HG03571 (cell line): ENCODE data around the gene ERBB2.

Source experiments
- ATAC-seq: cut with Tn5 transposase; IDR thresholded peaks from one replicate; pipeline ENCODE4 v1.9.1; 2021; ENCODE audit not compliant: unreplicated experiment

Gene ERBB2

GRCh38 chr17:39665642-39666224 lies 34.1 kb upstream of the ERBB2 start:
- no peak for ATAC-seq

- ATAC-seq, result no peak
These were observed 33.6 kb upstream of the ERBB2 start for GRCh38 chr17:39666231-39666600.

- ATAC-seq, result no peak
These were observed 33.1 kb upstream of the ERBB2 start for GRCh38 chr17:39666601-39667261.

GRCh38 chr17:39667262-39667944 lies 32.5 kb upstream of the ERBB2 start:
- ATAC-seq, result no peak

GRCh38 chr17:39667945-39668924 lies 31.6 kb upstream of the ERBB2 start, which contains the start of gene PNMT:
Gene PNMT (plus strand): TSS chr17:39668453. CDS start chr17:39668476, 23 bp downstream.
- ATAC-seq, result no peak

GRCh38 chr17:39669897-39670735 lies 29.7 kb upstream of the ERBB2 start:
- no peak for ATAC-seq

GRCh38 chr17:39670746-39671145 lies 29.1 kb upstream of the ERBB2 start:
- no peak for ATAC-seq

GRCh38 chr17:39671651-39672521 lies 28.0 kb upstream of the ERBB2 start:
- no peak for ATAC-seq

GRCh38 chr17:39672522-39673334 lies 27.1 kb upstream of the ERBB2 start:
- ATAC-seq, result no peak

GRCh38 chr17:39673335-39674081 lies 26.4 kb upstream of the ERBB2 start:
- ATAC-seq, result no peak

- no peak for ATAC-seq
These were observed 25.7 kb upstream of the ERBB2 start for GRCh38 chr17:39674179-39674578.

- ATAC-seq, result peak; percentile 44
These were observed 25.0 kb upstream of the ERBB2 start for GRCh38 chr17:39674702-39675389.

- ATAC-seq, result no peak
These were observed 24.3 kb upstream of the ERBB2 start for GRCh38 chr17:39675390-39676082.

- ATAC-seq, result no peak
These were observed 23.6 kb upstream of the ERBB2 start for GRCh38 chr17:39676198-39676819.

- no peak for ATAC-seq
These were observed 22.8 kb upstream of the ERBB2 start for GRCh38 chr17:39677072-39677471.
